ENCODE results near the gene CLBA1.

The CLBA1 gene

GRCh38 chr14:104978746-104979691 lies 6.6 kb upstream of the CLBA1 start:
- TF ChIP-seq, protein P1, sequence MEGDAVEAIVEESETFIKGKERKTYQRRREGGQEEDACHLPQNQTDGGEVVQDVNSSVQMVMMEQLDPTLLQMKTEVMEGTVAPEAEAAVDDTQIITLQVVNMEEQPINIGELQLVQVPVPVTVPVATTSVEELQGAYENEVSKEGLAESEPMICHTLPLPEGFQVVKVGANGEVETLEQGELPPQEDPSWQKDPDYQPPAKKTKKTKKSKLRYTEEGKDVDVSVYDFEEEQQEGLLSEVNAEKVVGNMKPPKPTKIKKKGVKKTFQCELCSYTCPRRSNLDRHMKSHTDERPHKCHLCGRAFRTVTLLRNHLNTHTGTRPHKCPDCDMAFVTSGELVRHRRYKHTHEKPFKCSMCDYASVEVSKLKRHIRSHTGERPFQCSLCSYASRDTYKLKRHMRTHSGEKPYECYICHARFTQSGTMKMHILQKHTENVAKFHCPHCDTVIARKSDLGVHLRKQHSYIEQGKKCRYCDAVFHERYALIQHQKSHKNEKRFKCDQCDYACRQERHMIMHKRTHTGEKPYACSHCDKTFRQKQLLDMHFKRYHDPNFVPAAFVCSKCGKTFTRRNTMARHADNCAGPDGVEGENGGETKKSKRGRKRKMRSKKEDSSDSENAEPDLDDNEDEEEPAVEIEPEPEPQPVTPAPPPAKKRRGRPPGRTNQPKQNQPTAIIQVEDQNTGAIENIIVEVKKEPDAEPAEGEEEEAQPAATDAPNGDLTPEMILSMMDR (conservative IDR thresholded peaks at IDR 0.05; ENCODE audit: low read depth, low read length): no peak
- peak overlapping the region; percentile 44 for H3K4me3 ChIP-seq (ENCODE audit: low read length)
- DNase-seq (ENCODE audit: low read depth): no peak

- DNase-seq (ENCODE audit: low read depth): peak; percentile 39
- TF ChIP-seq, protein P1 (conservative IDR thresholded peaks at IDR 0.05; ENCODE audit: low read depth, low read length): no peak
- H3K4me3 ChIP-seq (ENCODE audit: low read length): no peak overlapping the region
Observed at GRCh38 chr14:104979758-104980610, 5.6 kb upstream of the CLBA1 start.

GRCh38 chr14:104980611-104981531 lies 4.7 kb upstream of the CLBA1 start:
- DNase-seq (ENCODE audit: low read depth): no peak
- TF ChIP-seq, protein P1 (conservative IDR thresholded peaks at IDR 0.05; ENCODE audit: low read depth, low read length): no peak
- no peak overlapping the region for H3K4me3 ChIP-seq (ENCODE audit: low read length)

GRCh38 chr14:104981699-104982541 lies 3.7 kb upstream of the CLBA1 start:
- no peak overlapping the region for H3K4me3 ChIP-seq (ENCODE audit: low read length)
- no peak for DNase-seq (ENCODE audit: low read depth)
- TF ChIP-seq, protein P1 (conservative IDR thresholded peaks at IDR 0.05; ENCODE audit: low read depth, low read length): no peak

DNA sequence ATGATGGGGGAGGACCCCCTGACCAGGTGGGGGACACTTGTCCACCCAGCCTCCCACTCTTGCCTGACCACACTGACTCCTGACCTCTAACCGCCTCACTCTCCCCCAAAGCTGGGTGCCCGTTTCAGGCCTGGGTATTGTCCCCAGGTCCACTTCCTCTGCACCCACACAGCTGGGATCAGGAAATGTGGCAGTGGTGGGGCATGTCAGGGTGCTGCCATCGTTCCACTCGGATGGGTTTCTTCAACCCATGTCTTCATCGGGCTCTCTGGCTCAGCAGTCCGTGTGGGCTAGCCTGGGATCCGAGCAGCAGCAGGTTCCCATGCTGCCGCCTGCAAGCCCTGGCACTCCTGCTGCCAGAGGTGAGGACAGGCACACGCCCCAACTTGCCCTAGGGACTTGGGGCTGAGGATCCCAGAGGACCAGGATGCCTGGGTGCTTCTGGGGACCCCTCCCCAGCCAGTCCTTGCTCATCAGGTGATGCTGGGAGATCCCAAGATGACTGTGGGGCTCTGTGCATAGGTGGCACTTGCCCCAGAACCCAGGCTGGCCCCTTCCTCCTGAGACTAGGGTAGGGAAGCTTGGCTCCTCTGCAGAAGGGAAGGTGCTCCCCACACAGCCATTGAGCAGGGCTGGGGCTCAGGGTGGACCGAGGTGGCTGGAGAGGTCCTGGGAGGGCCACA lies 2.9 kb upstream of the CLBA1 start:
- H3K4me3 ChIP-seq (ENCODE audit: low read length): no peak overlapping the region
- TF ChIP-seq, protein P1 (conservative IDR thresholded peaks at IDR 0.05; ENCODE audit: low read depth, low read length): no peak
- DNase-seq (ENCODE audit: low read depth): no peak

Measured in retinal pigment epithelial cell (primary cell).